SIG-M5 treated with dmso at 0.1 percent for 504 hours (cell line): ENCODE measurements around the gene PPP2R5A.

Experiments
- DNase-seq: peaks from one replicate; lab custom pipeline; 2025; ENCODE audit not compliant: unreplicated experiment; lab: John Stamatoyannopoulos, UW

PPP2R5A gene

DNA sequence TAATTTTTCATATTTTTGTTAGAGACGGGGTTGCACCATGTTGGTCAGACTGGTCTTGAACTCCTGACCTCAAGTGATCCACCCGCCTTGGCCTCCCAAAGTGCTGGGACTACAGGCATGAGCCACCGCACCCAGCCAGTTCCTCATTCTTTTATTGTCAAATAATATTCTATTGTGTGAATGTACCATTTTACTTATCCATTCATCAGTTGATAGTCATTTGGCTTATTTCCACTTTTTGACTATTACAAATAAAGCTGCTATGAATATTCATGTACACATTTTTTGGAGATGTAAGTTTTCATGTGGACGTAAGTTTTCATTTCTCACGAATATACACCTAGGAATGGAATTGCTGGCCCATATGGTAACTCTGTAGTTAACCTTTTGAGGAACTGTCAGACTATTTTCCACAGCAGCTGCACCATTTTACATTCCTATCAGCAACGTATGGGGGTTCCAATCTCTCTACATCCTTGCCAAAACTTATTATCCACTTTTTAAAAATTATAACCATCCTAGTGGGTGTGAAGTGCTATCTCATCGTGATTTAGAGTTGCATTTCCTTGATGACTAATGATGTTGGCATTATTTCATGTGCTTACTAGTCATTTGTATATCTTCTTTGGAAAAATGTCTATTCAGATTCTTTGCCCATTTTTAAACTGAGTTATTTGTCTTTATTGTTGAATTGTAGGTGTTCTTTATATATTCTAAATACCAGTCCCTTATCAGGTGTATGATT lies 116.8 kb downstream of the PPP2R5A start:
- no peak for DNase-seq

DNA sequence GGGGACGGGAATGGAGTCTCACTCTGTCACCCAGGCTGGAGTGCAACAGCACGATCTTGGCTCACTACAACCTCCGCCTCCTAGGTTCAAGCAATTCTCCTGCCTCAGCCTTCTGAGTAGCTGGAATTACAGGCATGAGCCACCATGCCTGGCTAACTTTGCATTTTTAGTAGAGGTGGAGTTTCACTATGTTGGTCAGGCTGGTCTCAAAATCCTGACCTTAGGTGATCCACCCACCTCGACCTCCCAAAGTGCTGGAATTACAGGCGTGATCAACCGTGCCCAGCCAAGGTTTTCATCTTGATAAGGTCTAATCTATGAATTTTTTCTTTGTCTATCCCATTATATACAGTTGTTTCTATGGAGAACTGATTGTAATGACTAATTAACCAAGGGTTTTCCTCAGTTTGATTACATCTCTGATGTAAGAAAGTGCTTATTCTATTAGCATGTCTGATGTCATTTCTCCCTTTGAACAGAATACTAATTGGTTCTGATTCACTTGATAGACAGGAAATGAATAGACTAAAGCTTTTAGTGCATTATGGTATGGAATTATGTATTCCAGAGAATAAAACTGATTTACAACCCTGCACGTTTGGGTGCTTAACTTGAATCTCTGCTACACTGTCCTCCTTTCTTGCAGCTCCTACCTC lies 117.6 kb downstream of the PPP2R5A start:
- no peak for DNase-seq

DNA sequence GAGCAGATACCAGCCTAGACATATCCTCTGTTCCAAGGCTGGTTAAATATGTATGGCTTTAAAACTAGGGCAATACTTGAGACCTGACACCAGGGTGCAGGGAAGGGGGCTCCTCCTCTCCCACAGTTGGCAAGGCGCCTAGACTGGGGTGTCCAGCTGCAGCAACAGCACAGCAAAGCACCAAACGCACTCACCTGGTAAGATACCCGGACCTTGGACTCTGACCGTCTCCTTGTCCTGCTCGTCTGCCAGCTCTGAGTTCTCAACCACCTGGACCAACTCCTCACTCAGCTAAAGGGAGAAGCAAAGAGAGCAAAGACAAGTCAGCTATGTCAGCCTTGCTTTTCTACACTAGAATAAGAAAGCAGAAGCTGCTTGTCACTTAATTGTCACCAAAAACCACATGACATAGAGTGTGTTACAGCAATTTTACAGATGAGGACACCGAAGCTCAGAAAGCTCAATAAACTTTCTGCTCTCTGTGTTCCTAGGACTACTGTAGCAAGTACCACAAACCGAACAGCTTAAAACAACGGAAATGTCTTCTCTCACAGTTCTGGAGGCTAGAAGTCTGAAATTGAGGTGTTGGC lies 125.1 kb downstream of the PPP2R5A start:
- DNase-seq: peak; percentile 50
